Right atrium auricular region (tissue), 2 donors: ENCODE measurements around the gene DEF6. TPM values are rescaled to one million over a fixed set of nuclear protein-coding genes. Genes with fewer than 3 reads are reported as not detected.

Source experiments
- DNase-seq: peaks from one replicate; pipeline ENCODE4 v3.0.0-alpha.2; 2019; ENCODE audit warnings: low spot score
- H3K27ac ChIP-seq, 2 donors: fragments of 200-600 bp; sonication (generic); 1 replicate in 1 of 2; 2 replicates in 1 of 2; pipeline ENCODE4 v1.5.1; 2016 to 2019
- H3K27me3 ChIP-seq, 2 donors: fragments of 200-600 bp; sonication (generic); one replicate each; pipeline versions ENCODE4 v1.5.1 to v1.6.0; 2017 to 2019
- H3K36me3 ChIP-seq: fragments of 200-600 bp; sonication (generic); one replicate; pipeline ENCODE4 v1.5.1; 2016
- H3K4me1 ChIP-seq, 2 donors: fragments of 200-600 bp; sonication (generic); one replicate each; pipeline versions ENCODE4 v1.5.1 to v1.6.0; 2017 to 2019
- H3K4me3 ChIP-seq, 2 donors: fragments of 200-600 bp; sonication (generic); 1 replicate in 1 of 2; 2 replicates in 1 of 2; pipeline ENCODE4 v1.5.1; 2017 to 2019; ENCODE audit warnings: mild to moderate bottlenecking in 1 of 2, moderate library complexity in 1 of 2
- H3K9me3 ChIP-seq, 2 donors: fragments of 200-600 bp; sonication (generic); one replicate each; pipeline ENCODE4 v1.5.1; 2019
- total RNA-seq, 2 donors: library from RNA; depleted of rRNA; stranded (reverse); fragments of >200 nt; gene quantifications; one replicate each; pipeline ENCODE4 v1.1.0, GENCODE V29; 2016
- TF ChIP-seq, protein P1 (sequence below), 2 donors: fragments of 200-600 bp; sonication (generic); IDR thresholded peaks; one replicate each; pipeline ENCODE4 v1.5.1; 2019; ENCODE audit warnings: antibody characterized with exemption in 2 of 2

Gene DEF6
- total RNA-seq, 2 donors from 2014 or later = 1.4 to 2.2 TPM

GRCh38 chr6:35262596-35262995 lies 35.0 kb upstream of the DEF6 start:
- Histone ChIP-seq H3K4me3 (no peak overlapping the region), H3K27me3 (no peaks in the 10 kb centered on the region), H3K9me3 (no peaks in the 10 kb centered on the region), H3K27ac (no peak overlapping the region), H3K36me3 (no peaks in the 10 kb centered on the region), H3K4me1 (peaks cover 0 to 50% of the 10 kb centered on the region in 2 donors)
- no peak for DNase-seq
- TF ChIP-seq, protein P1, sequence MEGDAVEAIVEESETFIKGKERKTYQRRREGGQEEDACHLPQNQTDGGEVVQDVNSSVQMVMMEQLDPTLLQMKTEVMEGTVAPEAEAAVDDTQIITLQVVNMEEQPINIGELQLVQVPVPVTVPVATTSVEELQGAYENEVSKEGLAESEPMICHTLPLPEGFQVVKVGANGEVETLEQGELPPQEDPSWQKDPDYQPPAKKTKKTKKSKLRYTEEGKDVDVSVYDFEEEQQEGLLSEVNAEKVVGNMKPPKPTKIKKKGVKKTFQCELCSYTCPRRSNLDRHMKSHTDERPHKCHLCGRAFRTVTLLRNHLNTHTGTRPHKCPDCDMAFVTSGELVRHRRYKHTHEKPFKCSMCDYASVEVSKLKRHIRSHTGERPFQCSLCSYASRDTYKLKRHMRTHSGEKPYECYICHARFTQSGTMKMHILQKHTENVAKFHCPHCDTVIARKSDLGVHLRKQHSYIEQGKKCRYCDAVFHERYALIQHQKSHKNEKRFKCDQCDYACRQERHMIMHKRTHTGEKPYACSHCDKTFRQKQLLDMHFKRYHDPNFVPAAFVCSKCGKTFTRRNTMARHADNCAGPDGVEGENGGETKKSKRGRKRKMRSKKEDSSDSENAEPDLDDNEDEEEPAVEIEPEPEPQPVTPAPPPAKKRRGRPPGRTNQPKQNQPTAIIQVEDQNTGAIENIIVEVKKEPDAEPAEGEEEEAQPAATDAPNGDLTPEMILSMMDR (IDR thresholded peaks at IDR 0.05) = no peak

- H3K27ac ChIP-seq = peak overlapping the region in 1 of 2 donors; percentile 14
Measured at GRCh38 chr6:35264550-35265274, 32.9 kb upstream of the DEF6 start.

GRCh38 chr6:35265523-35265922 lies 32.1 kb upstream of the DEF6 start:
- Histone ChIP-seq H3K27me3 (no peaks in the 10 kb centered on the region), H3K9me3 (no peaks in the 10 kb centered on the region), H3K27ac (no peak overlapping the region), H3K4me3 (no peak overlapping the region), H3K36me3 (no peaks in the 10 kb centered on the region), H3K4me1 (peaks cover 0 to 32% of the 10 kb centered on the region in 2 donors)
- no peak for DNase-seq
- TF ChIP-seq, protein P1 (IDR thresholded peaks at IDR 0.05) = no peak

More at GRCh38 chr6:35264550-35265274, 32.9 kb upstream of the DEF6 start:
- no peak for DNase-seq
- peaks cover 0 to 39% of the 10 kb centered on the region in 2 donors for H3K4me1 ChIP-seq
- H3K4me3 ChIP-seq = no peak overlapping the region
- H3K27me3 ChIP-seq = no peaks in the 10 kb centered on the region
- no peaks in the 10 kb centered on the region for H3K9me3 ChIP-seq
- H3K36me3 ChIP-seq = no peaks in the 10 kb centered on the region
- TF ChIP-seq, protein P1 (IDR thresholded peaks at IDR 0.05) = no peak

- peaks cover 0 to 29% of the 10 kb centered on the region in 2 donors for H3K4me1 ChIP-seq
- no peaks in the 10 kb centered on the region for H3K9me3 ChIP-seq
- TF ChIP-seq, protein P1 (IDR thresholded peaks at IDR 0.05) = no peak
- no peak overlapping the region for H3K27ac ChIP-seq
- H3K27me3 ChIP-seq = no peaks in the 10 kb centered on the region
- no peak for DNase-seq
- no peaks in the 10 kb centered on the region for H3K36me3 ChIP-seq
- H3K4me3 ChIP-seq = no peak overlapping the region
Measured at GRCh38 chr6:35267446-35267845, 30.2 kb upstream of the DEF6 start.

- Histone ChIP-seq H3K36me3 (no peaks in the 10 kb centered on the region), H3K4me3 (no peak overlapping the region), H3K27ac (no peak overlapping the region), H3K9me3 (no peaks in the 10 kb centered on the region), H3K4me1 (peaks cover 0 to 29% of the 10 kb centered on the region in 2 donors), H3K27me3 (no peaks in the 10 kb centered on the region)
- TF ChIP-seq, protein P1 (IDR thresholded peaks at IDR 0.05) = no peak
- DNase-seq = no peak
Measured at GRCh38 chr6:35267897-35268296, 29.7 kb upstream of the DEF6 start.

DNA sequence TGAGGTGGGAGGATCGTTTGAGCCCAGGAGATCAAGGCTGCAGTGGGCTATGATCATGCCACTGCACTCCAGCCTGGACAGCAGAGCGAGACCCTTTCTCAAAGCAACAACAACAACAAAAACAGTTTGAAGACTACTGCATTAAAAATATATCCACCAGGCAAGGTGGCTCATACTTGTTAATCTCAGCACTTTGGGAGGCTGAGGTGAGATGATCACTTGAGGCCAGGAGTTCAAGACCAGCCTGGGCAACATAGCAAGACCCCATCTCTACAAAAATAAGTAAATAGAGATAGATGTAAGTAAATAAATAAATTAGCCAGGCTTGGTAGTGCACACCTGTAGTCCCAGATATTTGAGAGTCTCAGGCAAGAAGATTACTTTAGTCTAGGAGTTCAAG lies 25.6 kb upstream of the DEF6 start:
- Histone ChIP-seq H3K4me3 (no peak overlapping the region), H3K36me3 (no peaks in the 10 kb centered on the region), H3K4me1 (peaks cover 0 to 22% of the 10 kb centered on the region in 2 donors), H3K9me3 (no peaks in the 10 kb centered on the region), H3K27ac (no peak overlapping the region), H3K27me3 (no peaks in the 10 kb centered on the region)
- DNase-seq = no peak
- TF ChIP-seq, protein P1 (IDR thresholded peaks at IDR 0.05) = no peak
